SK-N-SH treated with all-trans-retinoic acid at 6 μM for 48 hours (cell line): ENCODE results near the gene VOPP1.

Source experiments
- BACH2 ChIP-seq: fragments of 250-450 bp; sonication (Bioruptor Pico); IDR thresholded peaks from 2 replicates; pipeline ENCODE4 v1.9.0; 2021; ENCODE audit warnings: mild to moderate bottlenecking, borderline replicate concordance
- ESRRG ChIP-seq: fragments of 250-450 bp; sonication (Bioruptor Pico); IDR thresholded peaks from 2 replicates; pipeline ENCODE4 v1.6.1; 2021; ENCODE audit warnings: mild to moderate bottlenecking
- PATZ1 ChIP-seq: fragments of 250-450 bp; sonication (Bioruptor Pico); IDR thresholded peaks from 2 replicates; pipeline ENCODE4 v1.8.0; 2020; ENCODE audit warnings: mild to moderate bottlenecking, moderate library complexity, borderline replicate concordance
- POU6F1 ChIP-seq: fragments of 250-450 bp; sonication (Bioruptor Pico); IDR thresholded peaks from 2 replicates; pipeline ENCODE4 v1.8.0; 2021; ENCODE audit warnings: low read depth, mild to moderate bottlenecking, moderate library complexity, borderline replicate concordance
- PPARA ChIP-seq: fragments of 250-450 bp; sonication (Bioruptor Pico); IDR thresholded peaks from 2 replicates; pipeline ENCODE4 v1.5.0; 2020; ENCODE audit warnings: mild to moderate bottlenecking, borderline replicate concordance
- RARB ChIP-seq: fragments of 250-450 bp; sonication (Bioruptor Pico); IDR thresholded peaks from 2 replicates; pipeline ENCODE4 v1.8.0; 2021; ENCODE audit warnings: mild to moderate bottlenecking, moderate library complexity
- TOX ChIP-seq: fragments of 250-450 bp; sonication (Bioruptor Pico); IDR thresholded peaks from 2 replicates; pipeline ENCODE4 v1.8.0; 2021; ENCODE audit warnings: mild to moderate bottlenecking, moderate library complexity, borderline replicate concordance
- ZC3H10 ChIP-seq: fragments of 250-450 bp; sonication (Bioruptor Pico); IDR thresholded peaks from 2 replicates; pipeline ENCODE4 v1.5.1; 2021; ENCODE audit warnings: mild to moderate bottlenecking, moderate library complexity
- ZFP3 ChIP-seq: fragments of 250-450 bp; sonication (Bioruptor Pico); IDR thresholded peaks from 2 replicates; pipeline ENCODE4 v1.5.0; 2020; ENCODE audit warnings: mild to moderate bottlenecking, moderate library complexity
- ZNF70 ChIP-seq: fragments of 450-650 bp; formaldehyde crosslinking; IDR thresholded peaks from 2 replicates; pipeline ENCODE4 v1.5.0; 2020; ENCODE audit warnings: mild to moderate bottlenecking, moderate library complexity
- ZNF8 ChIP-seq: fragments of 450-650 bp; formaldehyde crosslinking; IDR thresholded peaks from 2 replicates; pipeline ENCODE4 v1.5.0; 2020; ENCODE audit warnings: mild to moderate bottlenecking, moderate library complexity
- TF ChIP-seq, protein P1 (sequence below): fragments of 250-450 bp; sonication (Bioruptor Pico); IDR thresholded peaks from 2 replicates; pipeline ENCODE4 v1.5.1; 2020; ENCODE audit warnings: low read depth, mild to moderate bottlenecking, moderate library complexity

GRCh38 chr7:55500117-55500756, 72.1 kb downstream of the VOPP1 start:
- TF ChIP-seq RARB (CRISPR knock-in tag) (no peak), ESRRG (CRISPR knock-in tag) (no peak), TOX (no peak), BACH2 (CRISPR knock-in tag) (no peak), ZNF8 (no peak), ZFP3 (CRISPR knock-in tag) (no peak), PATZ1 (CRISPR knock-in tag) (no peak), PPARA (CRISPR knock-in tag) (no peak), ZC3H10 (no peak), POU6F1 (CRISPR knock-in tag) (no peak), ZNF70 (no peak)
- TF ChIP-seq, protein P1, sequence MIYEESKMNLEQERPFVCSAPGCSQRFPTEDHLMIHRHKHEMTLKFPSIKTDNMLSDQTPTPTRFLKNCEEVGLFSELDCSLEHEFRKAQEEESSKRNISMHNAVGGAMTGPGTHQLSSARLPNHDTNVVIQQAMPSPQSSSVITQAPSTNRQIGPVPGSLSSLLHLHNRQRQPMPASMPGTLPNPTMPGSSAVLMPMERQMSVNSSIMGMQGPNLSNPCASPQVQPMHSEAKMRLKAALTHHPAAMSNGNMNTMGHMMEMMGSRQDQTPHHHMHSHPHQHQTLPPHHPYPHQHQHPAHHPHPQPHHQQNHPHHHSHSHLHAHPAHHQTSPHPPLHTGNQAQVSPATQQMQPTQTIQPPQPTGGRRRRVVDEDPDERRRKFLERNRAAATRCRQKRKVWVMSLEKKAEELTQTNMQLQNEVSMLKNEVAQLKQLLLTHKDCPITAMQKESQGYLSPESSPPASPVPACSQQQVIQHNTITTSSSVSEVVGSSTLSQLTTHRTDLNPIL (CRISPR knock-in tag), result no peak
